GM12875 (cell line): ENCODE results near the gene GJB3.
"Not testable (repeated sequence)": the region's sequence is repeated elsewhere in the genome, so short reads cannot be mapped to it uniquely, and the experiment has no call there.

Experiments
- H3K4me3 ChIP-seq: one replicate; pipeline ENCODE4 v1.5.1; 2011; ENCODE audit warnings: low read depth, low read length, control low read depth
- TF ChIP-seq, protein P1 (sequence below): IDR thresholded peaks from 2 replicates; pipeline ENCODE4 v1.5.1; 2011; ENCODE audit warnings: low read depth, mild to moderate bottlenecking, control low read depth, inconsistent platforms, low read length, moderate library complexity, borderline replicate concordance; ENCODE audit not compliant: insufficient read depth

GJB3 gene

DNA sequence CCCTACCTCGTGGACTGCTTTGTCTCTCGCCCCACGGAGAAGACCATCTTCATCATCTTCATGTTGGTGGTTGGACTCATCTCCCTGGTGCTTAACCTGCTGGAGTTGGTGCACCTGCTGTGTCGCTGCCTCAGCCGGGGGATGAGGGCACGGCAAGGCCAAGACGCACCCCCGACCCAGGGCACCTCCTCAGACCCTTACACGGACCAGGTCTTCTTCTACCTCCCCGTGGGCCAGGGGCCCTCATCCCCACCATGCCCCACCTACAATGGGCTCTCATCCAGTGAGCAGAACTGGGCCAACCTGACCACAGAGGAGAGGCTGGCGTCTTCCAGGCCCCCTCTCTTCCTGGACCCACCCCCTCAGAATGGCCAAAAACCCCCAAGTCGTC lies 13.8 kb downstream of the GJB3 start:
- TF ChIP-seq, protein P1, sequence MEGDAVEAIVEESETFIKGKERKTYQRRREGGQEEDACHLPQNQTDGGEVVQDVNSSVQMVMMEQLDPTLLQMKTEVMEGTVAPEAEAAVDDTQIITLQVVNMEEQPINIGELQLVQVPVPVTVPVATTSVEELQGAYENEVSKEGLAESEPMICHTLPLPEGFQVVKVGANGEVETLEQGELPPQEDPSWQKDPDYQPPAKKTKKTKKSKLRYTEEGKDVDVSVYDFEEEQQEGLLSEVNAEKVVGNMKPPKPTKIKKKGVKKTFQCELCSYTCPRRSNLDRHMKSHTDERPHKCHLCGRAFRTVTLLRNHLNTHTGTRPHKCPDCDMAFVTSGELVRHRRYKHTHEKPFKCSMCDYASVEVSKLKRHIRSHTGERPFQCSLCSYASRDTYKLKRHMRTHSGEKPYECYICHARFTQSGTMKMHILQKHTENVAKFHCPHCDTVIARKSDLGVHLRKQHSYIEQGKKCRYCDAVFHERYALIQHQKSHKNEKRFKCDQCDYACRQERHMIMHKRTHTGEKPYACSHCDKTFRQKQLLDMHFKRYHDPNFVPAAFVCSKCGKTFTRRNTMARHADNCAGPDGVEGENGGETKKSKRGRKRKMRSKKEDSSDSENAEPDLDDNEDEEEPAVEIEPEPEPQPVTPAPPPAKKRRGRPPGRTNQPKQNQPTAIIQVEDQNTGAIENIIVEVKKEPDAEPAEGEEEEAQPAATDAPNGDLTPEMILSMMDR, result no peak
- H3K4me3 ChIP-seq, result no peak overlapping the region

DNA sequence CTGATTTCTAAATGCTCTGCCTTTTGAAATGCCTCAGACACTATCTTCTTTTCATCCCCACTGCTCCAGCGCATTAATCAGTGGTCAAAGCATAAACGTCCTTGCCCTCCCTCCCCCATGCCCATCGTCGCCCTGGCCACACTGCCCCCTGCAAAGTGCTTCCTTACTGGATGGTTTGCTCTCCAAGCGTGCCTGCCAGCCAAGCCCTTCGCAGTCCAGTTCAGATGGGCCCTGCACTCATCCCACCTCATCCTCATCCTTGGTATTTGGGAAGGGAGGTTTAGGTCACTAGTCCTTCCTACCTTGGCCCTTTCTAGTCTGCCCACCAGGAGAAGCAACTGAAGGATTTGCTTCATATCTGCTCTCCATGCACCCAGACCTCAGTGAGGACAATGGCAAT lies 14.9 kb downstream of the GJB3 start:
- H3K4me3 ChIP-seq, result no peak overlapping the region
- TF ChIP-seq, protein P1, result no peak

DNA sequence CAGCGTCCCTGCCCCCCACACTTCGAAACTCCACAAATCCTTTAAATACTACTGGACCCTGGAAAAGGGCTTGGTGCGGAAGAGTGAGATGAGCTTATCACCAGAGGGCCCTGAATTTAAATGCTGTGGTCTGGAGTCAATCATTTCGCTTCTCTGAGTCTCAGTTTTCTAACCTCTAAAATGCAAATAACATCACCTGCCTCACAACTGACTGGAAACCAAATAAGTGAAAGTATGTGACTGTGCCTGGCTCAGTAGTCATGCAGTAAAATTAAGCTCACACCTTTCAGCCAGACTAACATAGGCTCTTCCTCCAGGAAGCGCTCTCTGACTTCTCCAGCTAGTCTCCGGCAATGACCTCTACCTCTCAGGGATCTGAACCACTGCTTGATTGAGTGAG lies 16.0 kb downstream of the GJB3 start:
- TF ChIP-seq, protein P1, result no peak
- H3K4me3 ChIP-seq, result no peak overlapping the region

- TF ChIP-seq, protein P1, result no peak
- no peak overlapping the region for H3K4me3 ChIP-seq
Observed at GRCh38 chr1:34800214-34800613, 19.2 kb downstream of the GJB3 start.

- TF ChIP-seq, protein P1, result no peak
- no peak overlapping the region for H3K4me3 ChIP-seq
Observed at GRCh38 chr1:34803770-34804169, 22.8 kb downstream of the GJB3 start.

DNA sequence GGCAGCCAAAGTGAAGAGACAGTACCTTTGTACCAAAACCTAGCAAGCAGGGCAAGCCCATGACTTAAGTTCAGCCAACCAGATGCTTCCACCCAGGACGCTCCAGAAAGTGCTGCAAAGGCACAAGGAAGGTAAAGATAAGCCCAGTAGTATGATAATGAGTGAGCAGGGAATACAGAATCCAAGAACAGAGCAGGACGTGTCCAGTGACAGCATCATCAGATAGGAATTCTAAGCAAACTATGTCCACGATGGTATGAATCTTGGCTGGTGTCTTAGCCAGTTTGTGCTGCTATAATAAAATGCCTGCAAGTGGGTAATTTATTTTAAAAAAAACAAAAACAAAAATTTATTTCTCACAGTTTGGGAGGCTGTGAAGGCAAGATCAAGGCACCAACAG lies 25.4 kb downstream of the GJB3 start:
- H3K4me3 ChIP-seq, result no peak overlapping the region
- TF ChIP-seq, protein P1, result no peak

DNA sequence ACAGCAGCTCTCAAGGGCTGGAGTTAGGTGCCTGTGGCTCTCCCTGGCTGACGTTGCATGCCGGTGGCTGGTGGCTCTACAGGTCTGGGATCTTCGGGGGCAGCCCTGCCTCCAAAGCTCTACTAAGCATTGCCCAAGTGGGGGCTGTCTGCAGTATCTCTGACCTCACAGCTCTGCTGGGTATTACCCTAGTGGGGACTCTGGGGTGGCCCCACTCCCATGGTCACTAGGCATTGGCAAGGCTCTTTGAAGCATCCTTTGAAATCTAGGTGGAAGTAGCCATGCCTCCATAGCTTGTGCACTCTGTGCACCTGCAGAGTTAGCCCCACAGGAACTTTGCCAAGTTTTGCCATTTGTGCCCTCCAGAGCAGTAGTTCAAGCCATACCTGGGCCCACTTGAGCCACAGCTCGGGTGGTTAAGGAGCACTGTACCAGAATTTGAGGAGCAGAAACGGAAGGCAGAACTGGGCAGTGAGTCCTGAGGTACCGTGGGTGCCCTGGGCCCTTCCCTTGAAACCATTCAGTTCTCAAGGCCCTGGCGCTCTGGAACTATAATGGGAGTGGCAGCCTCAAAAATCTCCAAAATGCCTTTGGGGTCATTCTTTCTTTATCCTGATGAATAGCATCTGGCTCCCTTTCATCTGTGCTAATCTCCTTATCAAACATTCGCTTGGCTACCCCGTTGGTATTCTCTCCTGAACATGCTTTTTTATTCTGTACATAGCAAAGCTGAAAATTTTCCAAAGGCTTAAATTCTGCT lies 27.2 kb downstream of the GJB3 start:
- TF ChIP-seq, protein P1, result no peak
- H3K4me3 ChIP-seq, result no peak overlapping the region

GRCh38 chr1:34810781-34811180 lies 29.8 kb downstream of the GJB3 start:
- not testable (repeated sequence) for H3K4me3 ChIP-seq
